Lower leg skin (tissue), 3 donors: ENCODE data around the gene USP34.
"Not testable (repeated sequence)": the region's sequence is repeated elsewhere in the genome, so short reads cannot be mapped to it uniquely, and the experiment has no call there.

Experiments
- CTCF ChIP-seq, 3 donors: fragments of 450-650 bp; IDR thresholded peaks; one replicate each; pipeline ENCODE4 v1.5.1; 2016; ENCODE audit warnings: antibody characterized with exemption in 3 of 3, mild to moderate bottlenecking in 3 of 3, moderate library complexity in 2 of 3
- POLR2A ChIP-seq, 2 donors: fragments of 450-650 bp; IDR thresholded peaks; one replicate each; pipeline ENCODE4 v1.6.1; 2016 to 2017; ENCODE audit warnings: antibody characterized with exemption in 2 of 2, mild to moderate bottlenecking in 1 of 2, moderate library complexity in 1 of 2

DNA sequence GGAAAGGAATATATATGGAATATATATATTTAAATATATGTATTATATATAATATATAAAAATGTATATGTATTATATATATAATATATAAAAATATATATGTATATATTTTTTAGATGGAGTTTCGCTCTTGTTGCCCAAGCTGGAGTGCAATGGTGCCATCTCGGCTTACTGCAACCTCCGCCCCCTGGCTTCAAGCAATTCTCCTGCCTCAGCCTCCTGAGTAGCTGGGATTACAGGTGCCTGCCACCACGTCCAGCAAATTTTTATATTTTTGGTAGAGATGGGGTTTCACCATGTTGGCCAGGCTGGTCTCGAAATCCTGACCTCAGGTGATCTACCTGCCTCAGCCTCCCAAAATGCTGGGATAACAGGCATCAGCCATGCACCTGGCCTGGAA, 322.8 kb downstream of the USP34 start:
- TF ChIP-seq CTCF, POLR2A (IDR thresholded peaks at IDR 0.05): not testable (repeated sequence)
